Vagina (tissue), 2 donors: ENCODE measurements around the gene TCAIM.

Source experiments
- POLR2A ChIP-seq, 2 donors: fragments of 450-650 bp; IDR thresholded peaks; one replicate each; pipeline ENCODE4 v1.6.1; 2017; ENCODE audit warnings: antibody characterized with exemption in 2 of 2, mild to moderate bottlenecking in 2 of 2, moderate library complexity in 2 of 2
- TF ChIP-seq, protein P1 (sequence below), 3 experiments: fragments of 450-650 bp in 2 of 3; fragments of 200-600 bp in 1 of 3; sonication (generic) in 1 of 3; IDR thresholded peaks; one replicate each; pipeline ENCODE4 v1.5.1; 2017 to 2019; ENCODE audit warnings: antibody characterized with exemption in 3 of 3, mild to moderate bottlenecking in 2 of 3, moderate library complexity in 2 of 3

DNA sequence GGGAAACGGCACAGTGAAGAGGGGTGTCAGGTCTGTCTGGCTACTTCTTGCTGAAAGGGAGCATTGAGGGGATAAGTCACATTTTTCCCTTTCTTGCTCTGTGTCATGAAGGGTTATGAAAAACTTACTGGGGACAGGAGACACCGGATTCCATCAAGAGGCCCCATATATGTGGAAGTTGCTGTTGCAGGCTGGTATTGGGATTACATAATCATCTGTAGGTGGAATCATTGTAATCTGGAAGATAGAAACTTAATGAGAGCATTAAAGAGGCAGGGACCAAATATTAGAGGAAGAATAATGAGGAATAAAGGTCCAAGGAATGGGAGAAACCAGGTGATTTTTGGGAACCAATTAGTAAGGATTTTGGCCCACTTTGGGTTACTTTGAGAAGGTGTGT, 4.2 kb upstream of the TCAIM start:
- TF ChIP-seq, protein P1, sequence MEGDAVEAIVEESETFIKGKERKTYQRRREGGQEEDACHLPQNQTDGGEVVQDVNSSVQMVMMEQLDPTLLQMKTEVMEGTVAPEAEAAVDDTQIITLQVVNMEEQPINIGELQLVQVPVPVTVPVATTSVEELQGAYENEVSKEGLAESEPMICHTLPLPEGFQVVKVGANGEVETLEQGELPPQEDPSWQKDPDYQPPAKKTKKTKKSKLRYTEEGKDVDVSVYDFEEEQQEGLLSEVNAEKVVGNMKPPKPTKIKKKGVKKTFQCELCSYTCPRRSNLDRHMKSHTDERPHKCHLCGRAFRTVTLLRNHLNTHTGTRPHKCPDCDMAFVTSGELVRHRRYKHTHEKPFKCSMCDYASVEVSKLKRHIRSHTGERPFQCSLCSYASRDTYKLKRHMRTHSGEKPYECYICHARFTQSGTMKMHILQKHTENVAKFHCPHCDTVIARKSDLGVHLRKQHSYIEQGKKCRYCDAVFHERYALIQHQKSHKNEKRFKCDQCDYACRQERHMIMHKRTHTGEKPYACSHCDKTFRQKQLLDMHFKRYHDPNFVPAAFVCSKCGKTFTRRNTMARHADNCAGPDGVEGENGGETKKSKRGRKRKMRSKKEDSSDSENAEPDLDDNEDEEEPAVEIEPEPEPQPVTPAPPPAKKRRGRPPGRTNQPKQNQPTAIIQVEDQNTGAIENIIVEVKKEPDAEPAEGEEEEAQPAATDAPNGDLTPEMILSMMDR (IDR thresholded peaks at IDR 0.05): no peak
- no peak for TF ChIP-seq POLR2A (IDR thresholded peaks at IDR 0.05)
